ENCODE results near the gene COPS7B.

Gene COPS7B

DNA sequence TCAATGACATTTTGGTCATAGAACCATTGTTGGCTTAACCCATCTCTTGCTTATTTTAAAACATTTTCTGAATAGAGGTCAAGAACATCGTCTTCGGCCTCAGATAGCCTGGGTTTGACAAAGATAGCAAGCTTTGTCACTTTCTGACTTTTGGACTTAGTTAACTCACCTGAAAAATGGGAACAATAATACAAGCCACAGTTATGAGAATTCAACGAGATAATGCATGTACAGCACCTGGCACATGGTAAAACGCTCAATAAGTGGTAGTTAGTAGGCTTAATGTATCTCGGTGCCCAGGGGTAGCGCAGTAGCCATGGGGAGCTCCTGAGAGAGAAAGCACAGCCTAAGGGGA lies 446 bp upstream of the COPS7B start:
- no peak for DNase-seq

DNA sequence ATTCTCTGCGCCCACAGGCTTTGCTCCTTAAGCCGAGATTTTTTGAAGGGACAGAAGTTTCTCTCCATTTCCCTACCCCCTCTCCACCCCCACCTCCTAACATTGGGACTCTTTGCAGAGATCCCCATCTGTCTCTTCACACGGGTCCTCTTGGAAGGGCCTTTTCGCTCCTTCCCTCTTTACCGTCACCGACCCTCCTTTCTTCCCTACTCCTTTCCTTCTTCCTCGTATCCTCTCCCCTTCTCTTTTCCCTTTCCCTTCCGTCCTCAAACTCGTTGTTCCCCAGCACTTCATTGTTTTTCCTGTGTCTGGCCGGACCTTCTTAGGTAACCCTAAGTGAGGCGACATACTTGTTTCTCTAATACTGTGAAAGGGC lies 660 bp downstream of the COPS7B start:
- no peak for DNase-seq

DNA sequence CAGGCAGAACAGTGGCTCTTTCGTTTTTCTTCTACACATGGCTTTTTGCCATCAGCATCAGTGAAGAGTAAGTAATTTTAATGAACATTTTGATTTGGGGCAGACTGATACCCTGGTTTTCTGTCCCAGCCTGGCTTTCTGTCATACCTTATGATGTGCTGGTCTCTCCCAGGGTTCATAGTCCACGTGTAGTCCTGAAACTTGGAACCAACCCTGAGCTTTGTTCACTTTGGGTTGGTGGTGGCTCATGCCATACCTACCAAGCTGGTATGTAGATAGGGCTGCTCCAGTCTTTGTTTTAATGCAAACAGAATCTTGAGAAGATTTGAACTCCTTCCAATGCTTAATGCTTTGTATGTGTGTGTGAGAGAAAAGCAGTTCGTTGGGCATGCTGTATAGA lies 4.9 kb downstream of the COPS7B start:
- DNase-seq = no peak

DNA sequence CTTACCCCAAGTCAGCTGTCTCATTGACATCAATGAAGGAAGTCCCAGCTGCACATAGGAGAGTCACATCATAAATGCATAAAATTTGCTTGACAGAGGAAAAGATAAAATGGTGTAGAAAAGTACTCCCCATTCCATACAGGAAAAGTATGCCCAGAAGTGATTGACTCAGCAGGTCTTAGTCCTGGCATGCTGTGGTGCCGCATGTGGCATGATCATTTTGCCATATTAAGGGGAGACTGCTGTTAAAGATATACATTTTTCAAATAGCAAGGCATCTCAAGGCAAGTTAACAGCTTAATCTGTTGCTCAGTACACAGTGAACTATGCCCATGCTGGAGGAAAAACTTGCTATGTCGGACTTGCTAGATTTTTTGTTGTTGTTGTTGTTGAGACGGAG lies 8.1 kb downstream of the COPS7B start:
- DNase-seq = no peak

DNA sequence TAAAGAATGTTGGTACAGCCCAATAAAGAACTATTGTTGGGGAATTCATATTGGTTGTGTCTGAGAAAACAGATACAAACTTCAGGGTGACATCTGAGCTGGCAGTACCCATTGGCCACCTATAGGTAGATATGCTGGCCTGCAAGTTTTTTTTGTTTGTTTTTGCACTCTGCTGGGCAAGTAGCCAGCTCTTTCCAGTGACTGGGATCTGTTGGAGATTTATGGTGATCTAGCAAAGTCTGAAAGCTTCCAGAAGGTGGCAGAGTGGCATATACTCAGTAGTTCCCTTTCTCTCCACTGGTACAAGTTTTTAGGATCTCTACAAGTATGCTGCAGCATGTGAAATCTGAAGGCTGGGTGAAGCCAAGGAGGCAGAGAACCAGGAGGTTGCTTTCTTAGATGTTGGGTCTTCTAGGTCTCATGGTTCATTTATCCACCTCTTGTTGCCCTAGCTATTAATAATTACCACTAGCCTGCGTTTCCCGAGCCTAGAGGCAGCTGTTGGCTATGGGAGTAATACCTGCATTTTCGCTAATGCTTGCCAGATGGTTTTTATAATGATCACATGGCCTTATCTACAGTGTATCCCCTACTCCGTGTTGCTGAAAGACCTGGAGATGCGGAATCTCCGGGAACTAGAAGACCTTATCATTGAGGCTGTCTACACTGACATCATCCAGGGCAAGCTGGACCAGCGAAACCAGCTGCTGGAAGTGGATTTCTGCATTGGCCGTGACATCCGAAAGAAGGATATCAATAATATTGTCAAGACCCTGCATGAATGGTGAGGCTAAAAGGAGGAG lies 9.5 kb downstream of the COPS7B start:
- peak; percentile 50 for DNase-seq

DNA sequence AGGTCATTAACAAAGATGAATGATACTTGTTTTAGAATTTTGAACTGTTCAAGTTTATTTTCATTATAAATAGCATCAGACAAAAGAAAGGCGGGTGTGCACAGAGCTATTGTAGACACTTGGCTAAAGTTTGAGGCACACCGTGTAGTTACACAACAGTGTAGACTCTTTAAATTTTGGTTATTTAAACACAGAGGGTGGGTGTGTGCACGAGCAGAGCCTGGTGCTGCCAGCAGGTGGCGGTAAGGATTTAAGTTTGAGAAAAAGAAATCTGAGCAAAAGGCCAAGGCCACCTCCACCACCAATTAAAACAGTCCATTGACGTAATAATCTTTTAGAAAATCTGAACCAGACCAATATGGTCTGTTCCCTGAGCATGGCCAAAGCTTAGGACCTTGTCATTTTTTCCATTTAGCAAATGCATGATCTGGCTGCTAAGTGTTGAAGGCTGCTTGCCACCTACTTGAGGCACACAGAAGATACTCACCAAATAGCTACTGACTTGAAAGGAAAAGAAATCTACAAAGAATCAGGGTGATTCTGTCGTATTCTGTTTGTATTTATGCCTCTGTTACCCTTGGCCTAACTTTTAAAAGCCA lies 14.3 kb downstream of the COPS7B start:
- no peak for DNase-seq

DNA sequence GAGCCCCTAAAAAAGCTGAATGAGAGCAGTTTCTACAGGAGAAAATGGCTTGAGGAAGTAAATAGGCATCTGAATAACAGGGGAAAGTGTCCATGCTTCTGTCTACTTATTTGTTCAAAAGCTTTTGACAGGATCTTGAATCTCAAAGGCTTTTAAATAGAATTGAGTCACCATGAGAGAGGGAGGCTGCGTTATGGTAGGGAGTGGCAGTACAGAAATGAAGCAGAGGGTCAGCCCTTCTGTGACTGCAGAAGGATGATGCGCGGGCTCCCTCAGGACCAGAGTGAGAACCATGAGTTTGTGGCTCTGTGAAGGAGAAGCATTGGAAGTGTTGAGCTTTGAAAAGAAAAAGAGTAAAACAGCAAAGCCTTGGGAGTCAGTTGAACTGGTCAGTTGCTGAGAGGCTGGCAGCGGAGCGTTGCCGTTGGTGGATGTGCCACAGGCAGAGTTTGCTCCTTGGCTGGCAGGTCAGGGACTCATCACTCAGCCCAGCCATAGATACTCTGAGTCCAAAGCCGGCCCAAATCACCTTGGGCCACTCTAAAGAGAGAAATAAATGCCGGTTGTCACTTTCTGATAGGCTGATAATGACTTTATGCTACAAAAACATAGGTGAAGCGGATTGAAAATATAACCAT lies 17.4 kb downstream of the COPS7B start:
- no peak for DNase-seq

DNA sequence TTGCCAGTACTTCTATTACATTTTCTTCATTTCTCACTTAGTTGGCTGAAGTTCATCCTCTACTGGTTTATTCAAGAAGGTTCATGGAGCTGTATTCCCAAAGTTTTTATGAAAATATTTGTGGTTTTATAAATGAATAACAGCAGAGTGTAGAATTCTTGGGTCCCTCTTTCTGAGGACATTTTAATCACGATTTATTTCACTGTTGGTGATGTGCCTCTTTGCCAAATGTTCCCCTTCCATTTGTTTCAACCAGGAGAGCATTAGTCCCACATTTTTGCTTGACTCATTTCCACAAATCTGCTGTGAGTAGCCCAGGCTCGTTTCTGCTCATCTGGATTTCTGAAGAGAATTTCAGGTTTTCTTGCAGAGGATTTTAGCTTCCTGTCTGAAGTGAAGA lies 20.8 kb downstream of the COPS7B start:
- DNase-seq = peak; percentile 60

DNA sequence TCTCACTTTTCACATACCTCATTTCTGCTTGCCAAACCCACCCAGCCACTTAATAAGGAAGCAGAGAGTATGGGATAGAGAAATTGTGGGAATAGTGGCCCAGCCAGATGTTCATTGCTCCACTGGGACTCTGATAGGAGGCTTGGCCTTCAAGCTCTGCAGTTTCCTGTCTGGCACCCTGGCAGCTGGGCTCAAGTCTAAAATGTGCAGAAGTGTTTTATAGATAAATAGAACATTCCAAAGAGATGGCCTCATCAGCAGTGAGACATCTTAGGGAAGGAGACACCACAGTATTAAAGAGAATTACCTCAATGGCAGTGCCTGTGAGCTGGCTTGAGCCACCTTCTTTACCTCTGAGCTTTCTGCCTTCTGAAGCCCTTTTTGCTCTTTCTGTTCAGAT lies 24.7 kb downstream of the COPS7B start:
- peak; percentile 67 for DNase-seq

DNA sequence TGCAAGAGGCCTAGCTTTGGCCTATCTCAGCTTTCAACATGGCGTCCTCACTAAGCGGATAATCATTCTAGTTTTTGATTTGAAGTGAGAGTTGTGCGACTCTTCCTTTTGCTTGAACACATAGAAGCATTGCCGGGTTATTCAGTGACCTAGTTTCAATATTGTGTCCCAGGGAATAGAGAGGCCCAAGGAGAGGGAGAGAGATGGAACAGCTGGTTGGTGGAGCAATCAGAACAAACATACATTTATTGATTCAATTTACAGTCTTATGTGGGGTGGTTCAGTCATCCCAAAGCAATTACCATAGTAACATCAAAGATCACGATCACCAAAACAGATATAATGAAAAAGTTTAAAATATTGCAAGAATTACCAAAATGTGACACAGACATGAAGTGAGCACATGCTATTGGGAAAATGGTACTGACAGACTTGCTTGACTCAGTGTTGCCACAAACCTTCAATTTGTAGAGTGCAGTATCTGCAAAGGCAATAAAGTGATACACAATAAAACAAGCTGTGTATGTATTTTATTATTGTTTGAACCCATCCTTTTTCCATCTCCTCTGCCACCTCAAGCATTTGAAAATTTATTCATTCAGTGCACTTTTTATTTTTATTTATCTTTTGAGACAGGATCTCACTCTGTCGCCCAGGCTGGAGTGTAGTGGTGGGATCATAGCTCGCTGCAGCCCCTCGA lies 30.2 kb downstream of the COPS7B start:
- DNase-seq = no peak

DNA sequence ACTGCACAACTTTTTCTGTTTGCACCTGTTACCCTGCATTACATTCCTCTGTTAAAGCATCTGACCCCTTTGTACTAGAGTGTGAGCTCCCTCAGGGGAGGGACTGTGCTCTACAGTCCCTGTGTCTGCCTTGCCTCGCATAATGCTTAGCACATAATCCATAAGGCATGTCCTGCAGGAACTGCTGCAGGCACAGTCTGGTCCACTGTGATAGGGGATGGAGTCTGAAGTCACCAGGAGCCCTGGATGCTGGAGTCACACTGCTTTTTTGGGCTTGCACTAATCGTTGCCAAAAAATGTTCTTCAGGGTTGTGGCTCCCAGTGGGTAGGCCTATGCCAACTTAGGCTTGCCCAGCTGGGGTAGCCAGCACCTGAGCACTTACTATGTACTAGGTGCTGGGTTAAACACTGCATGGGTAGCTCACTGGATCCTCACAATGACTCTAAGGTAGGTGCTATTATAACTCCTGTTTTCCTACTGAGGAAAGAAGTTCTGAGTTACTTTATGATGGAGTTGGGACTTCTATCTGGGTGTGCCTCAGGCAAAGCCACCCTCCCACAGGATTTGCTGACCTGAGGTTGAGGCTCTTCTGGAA lies 33.3 kb downstream of the COPS7B start:
- DNase-seq = no peak

DNA sequence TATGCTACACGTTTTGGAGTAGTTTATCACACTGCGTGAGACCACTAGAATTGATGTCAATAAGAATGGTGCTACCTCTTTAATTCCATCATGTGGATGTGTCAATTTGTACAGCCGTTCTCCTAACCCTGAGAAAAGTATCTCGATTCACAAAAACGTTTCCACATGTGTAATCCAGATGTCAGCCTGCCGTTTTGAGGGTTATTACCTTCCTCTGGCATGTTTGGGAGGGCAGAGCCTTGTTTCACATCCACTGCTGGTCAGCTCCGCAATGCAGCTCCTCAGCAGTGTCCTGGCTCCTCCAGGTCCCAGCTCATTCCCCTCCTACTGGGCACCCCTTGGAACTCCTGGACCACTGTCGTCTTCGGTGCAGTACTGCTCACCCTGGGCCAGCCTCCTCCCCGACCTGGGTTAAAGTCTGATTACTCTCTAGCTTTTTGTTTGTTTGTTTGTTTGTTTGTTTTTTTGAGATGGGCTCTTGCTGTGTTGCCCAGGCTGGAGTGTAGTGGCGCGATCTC lies 34.6 kb downstream of the COPS7B start:
- no peak for DNase-seq

DNA sequence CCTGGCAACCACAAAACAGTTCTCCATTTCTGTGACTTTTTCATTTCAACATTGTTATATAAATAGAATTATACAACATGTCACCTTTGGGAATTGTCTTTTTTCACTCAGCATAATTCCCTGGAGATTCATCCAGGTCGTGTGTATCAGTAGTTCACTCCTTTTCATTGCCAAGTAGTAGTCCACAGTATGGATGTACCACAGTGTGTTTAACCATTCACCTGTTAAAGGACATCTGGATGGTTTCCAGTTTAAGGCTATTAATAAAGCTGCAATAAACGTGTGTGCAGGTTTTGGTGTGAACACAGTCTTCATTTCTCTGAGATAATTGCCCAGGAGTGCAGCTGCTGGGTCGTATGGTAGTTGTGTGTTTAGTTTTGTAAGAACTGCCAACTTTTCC lies 35.7 kb downstream of the COPS7B start:
- DNase-seq = no peak

DNA sequence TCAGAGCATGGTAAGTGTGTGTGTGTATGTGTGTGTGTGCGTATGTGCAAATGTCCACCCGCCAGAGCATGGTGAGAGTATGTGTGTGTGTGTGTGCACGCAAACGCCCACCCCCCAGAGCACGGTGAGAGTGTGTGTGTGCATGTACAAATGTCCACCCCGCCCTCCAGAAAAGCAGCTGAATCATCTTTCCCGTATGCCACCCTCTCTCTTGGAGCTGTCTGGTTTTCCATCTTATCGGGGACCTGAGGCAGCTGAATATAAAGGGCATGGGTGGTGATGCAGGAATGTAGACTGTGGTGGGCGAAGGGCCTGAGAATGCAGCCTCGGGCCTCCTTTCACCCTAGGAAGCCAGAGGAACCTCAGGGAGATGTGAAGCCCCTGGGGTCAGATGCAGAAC lies 66.9 kb downstream of the COPS7B start:
- DNase-seq = no peak

DNA sequence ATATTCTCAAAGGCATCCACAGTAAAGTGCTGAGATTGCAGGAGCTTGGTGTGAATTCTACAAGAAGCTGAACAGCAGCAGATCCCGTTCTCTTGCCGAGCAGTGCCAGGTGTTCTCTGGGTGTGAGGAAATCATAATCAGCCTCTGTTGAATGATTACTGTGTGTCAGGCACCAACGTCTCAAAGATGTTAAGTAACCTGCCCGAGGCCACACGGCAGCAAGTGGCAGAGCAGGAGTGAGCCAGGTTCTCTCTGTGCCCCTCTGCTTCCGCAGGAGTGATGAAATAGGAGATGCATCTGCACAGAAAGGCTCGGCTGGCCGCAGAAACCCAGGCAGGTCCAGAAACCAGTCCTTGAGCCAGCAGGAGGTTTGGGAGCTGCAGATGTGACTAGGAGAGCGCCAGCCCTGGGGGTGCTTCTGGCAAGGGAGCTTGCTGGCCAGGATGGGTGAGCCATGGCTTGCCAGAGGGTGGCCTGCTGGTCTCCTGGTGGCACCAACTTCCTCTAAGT lies 68.4 kb downstream of the COPS7B start:
- no peak for DNase-seq

DNA sequence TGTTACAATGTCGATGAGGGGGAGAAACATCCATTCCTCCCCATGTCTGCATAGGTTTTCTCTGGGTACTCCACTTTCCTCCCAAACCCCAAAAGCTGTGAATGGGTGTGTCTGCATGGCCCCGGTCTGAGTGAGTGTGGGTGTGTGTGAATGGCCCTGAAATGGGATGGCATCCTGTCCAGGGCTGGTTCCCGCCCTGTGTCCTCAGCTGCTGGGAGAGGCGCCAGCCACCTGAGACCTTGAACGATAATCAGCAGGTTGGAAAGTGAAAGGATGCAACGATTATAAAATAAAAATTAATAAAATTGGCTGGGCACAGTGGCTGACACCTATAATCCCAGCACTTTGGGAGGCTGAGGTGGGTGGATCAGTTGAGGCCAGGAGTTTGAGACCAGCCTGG lies 70.7 kb downstream of the COPS7B start:
- no peak for DNase-seq
